ENCODE results near the gene ITIH4.

DNA sequence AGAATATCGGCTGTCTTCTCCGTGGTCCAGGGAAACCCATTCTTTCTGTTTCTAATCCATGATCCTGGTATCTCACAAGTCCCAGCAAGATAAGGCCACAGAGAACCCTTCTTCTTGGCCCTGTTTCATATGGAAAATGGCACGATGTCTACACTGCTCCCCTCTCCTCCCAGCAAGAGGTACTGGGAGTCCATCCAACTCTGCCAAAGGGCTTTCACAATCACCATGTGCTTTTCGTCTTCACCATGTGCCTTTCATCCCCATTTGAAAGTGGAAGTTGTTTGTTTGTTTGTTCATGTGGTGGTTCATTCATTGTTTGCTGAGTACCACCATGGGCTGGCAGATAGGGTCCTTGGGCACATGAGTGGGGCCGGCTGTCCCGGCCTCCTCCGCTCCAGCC, 30.4 kb downstream of the ITIH4 start:
- TF ChIP-seq TCF12 (IDR thresholded peaks at IDR 0.05) = no peak
- TF ChIP-seq, protein P1, sequence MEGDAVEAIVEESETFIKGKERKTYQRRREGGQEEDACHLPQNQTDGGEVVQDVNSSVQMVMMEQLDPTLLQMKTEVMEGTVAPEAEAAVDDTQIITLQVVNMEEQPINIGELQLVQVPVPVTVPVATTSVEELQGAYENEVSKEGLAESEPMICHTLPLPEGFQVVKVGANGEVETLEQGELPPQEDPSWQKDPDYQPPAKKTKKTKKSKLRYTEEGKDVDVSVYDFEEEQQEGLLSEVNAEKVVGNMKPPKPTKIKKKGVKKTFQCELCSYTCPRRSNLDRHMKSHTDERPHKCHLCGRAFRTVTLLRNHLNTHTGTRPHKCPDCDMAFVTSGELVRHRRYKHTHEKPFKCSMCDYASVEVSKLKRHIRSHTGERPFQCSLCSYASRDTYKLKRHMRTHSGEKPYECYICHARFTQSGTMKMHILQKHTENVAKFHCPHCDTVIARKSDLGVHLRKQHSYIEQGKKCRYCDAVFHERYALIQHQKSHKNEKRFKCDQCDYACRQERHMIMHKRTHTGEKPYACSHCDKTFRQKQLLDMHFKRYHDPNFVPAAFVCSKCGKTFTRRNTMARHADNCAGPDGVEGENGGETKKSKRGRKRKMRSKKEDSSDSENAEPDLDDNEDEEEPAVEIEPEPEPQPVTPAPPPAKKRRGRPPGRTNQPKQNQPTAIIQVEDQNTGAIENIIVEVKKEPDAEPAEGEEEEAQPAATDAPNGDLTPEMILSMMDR (IDR thresholded peaks at IDR 0.05) = no peak
- no peak for TF ChIP-seq EP300 (IDR thresholded peaks at IDR 0.05; ENCODE audit: borderline replicate concordance in 1 of 2, low read depth in 1 of 2, low read length in 1 of 2)
- TF ChIP-seq, protein P2, sequence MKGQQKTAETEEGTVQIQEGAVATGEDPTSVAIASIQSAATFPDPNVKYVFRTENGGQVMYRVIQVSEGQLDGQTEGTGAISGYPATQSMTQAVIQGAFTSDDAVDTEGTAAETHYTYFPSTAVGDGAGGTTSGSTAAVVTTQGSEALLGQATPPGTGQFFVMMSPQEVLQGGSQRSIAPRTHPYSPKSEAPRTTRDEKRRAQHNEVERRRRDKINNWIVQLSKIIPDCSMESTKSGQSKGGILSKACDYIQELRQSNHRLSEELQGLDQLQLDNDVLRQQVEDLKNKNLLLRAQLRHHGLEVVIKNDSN (IDR thresholded peaks at IDR 0.05; ENCODE audit: borderline replicate concordance, low read depth) = no peak
- TF ChIP-seq TEAD4 (IDR thresholded peaks at IDR 0.05; ENCODE audit: borderline replicate concordance, insufficient read depth) = no peak
- TF ChIP-seq, protein P3, sequence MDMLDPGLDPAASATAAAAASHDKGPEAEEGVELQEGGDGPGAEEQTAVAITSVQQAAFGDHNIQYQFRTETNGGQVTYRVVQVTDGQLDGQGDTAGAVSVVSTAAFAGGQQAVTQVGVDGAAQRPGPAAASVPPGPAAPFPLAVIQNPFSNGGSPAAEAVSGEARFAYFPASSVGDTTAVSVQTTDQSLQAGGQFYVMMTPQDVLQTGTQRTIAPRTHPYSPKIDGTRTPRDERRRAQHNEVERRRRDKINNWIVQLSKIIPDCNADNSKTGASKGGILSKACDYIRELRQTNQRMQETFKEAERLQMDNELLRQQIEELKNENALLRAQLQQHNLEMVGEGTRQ (IDR thresholded peaks at IDR 0.05; ENCODE audit: borderline replicate concordance, low read depth, low read length) = no peak
- TF ChIP-seq GABPA (IDR thresholded peaks at IDR 0.05; ENCODE audit: low read depth) = no peak
- no peak for TF ChIP-seq POLR2AphosphoS5 (IDR thresholded peaks at IDR 0.05; ENCODE audit: low read depth, low read length)
- TF ChIP-seq ELF1 (IDR thresholded peaks at IDR 0.05) = no peak
- TF ChIP-seq, protein P4, sequence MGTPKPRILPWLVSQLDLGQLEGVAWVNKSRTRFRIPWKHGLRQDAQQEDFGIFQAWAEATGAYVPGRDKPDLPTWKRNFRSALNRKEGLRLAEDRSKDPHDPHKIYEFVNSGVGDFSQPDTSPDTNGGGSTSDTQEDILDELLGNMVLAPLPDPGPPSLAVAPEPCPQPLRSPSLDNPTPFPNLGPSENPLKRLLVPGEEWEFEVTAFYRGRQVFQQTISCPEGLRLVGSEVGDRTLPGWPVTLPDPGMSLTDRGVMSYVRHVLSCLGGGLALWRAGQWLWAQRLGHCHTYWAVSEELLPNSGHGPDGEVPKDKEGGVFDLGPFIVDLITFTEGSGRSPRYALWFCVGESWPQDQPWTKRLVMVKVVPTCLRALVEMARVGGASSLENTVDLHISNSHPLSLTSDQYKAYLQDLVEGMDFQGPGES (IDR thresholded peaks at IDR 0.05; ENCODE audit: low read depth, low read length) = no peak

Measured in SK-N-SH (cell line).